HepG2 (cell line): ENCODE results near the gene CDH23. TPM values are rescaled to one million over a fixed set of nuclear protein-coding genes. Genes with fewer than 3 reads are reported as not detected.

ENCODE experiments used
- ATAC-seq: fragments of 200-7000 bp; cut with Tn5 transposase; 3 replicates; pipeline ENCODE4 v1.9.1; 2020; ENCODE audit warnings: mild to moderate bottlenecking, moderate library complexity
- BruUV-seq: library from RNA; stranded (reverse); fragments of 400-500 nt; replicated peaks from 2 replicates; lab custom pipeline; 2021; lab: Mats Ljungman, UMichigan
- CTCF ChIA-PET: fragments of 300-600 bp; formaldehyde crosslinking; extraction: SDS; loops from one replicate; lab custom pipeline; 2021; ENCODE audit warnings: low total read pairs, inconsistent platforms, low intra/inter-chr PET ratio; lab: Yijun Ruan, JAX
- POLR2A ChIA-PET: fragments of 350-600 bp; sonication (Branson Sonifier 250); formaldehyde crosslinking; loops from one replicate; lab custom pipeline; 2020; ENCODE audit warnings: antibody characterized with exemption, inconsistent platforms; lab: Yijun Ruan, JAX
- DNase-seq: peaks from one replicate; pipeline ENCODE4 v3.0.0-alpha.2; 2015; ENCODE audit warnings: low spot score
- FAIRE-seq: peaks from 3 replicates; lab custom pipeline; 2011; peaks lifted over from hg19 to GRCh38; lab: Jason Lieb, UNC
- H2AFZ ChIP-seq: one replicate; pipeline ENCODE4 v1.6.1; 2011; ENCODE audit warnings: low read length, inconsistent platforms
- H3K27ac ChIP-seq: fragments of 300-600 bp; 3 replicates; pipeline ENCODE4 v1.8.0; 2011; ENCODE audit warnings: mixed run types, mild to moderate bottlenecking, mixed read lengths, low read length, inconsistent platforms; ENCODE audit not compliant: insufficient read depth; ENCODE audit errors: extremely low read length
- H3K27me3 ChIP-seq, 2 experiments: fragments of 200-600 bp in 1 of 2; 2 replicates in 1 of 2; 3 replicates in 1 of 2; pipeline versions ENCODE4 v1.6.0 to v1.8.0; 2011; ENCODE audit warnings: low read length in 2 of 2, mild to moderate bottlenecking in 2 of 2, moderate library complexity in 2 of 2, inconsistent platforms in 1 of 2; ENCODE audit not compliant: insufficient read depth in 2 of 2, control insufficient read depth in 1 of 2
- H3K36me3 ChIP-seq, 2 experiments: fragments of 200-600 bp in 1 of 2; replicated peaks in 1 of 2; 2 replicates in 1 of 2; 3 replicates in 1 of 2; pipeline versions ENCODE4 v1.5.1 to v1.8.0; 2011; ENCODE audit warnings: low read length in 2 of 2, inconsistent platforms in 1 of 2; ENCODE audit not compliant: insufficient read depth in 2 of 2, control insufficient read depth in 1 of 2
- H3K4me1 ChIP-seq: 2 replicates; pipeline ENCODE4 v1.5.1; 2012; ENCODE audit warnings: low read length, inconsistent platforms; ENCODE audit not compliant: insufficient read depth
- H3K4me2 ChIP-seq: 2 replicates; pipeline ENCODE4 v1.6.0; 2011; ENCODE audit warnings: low read depth, low read length, inconsistent platforms
- H3K4me3 ChIP-seq, 3 experiments: fragments of 200-600 bp in 1 of 3; sonication (generic), shearing (Covaris generic) in 1 of 3; replicated peaks in 1 of 3; 2 replicates each; pipeline ENCODE4 v1.5.1; 2011 to 2016; ENCODE audit warnings: low read length in 3 of 3, inconsistent platforms in 2 of 3, low read depth in 2 of 3, mild to moderate bottlenecking in 2 of 3, control low read depth in 1 of 3, mixed read lengths in 1 of 3; ENCODE audit not compliant: insufficient read depth in 1 of 3
- H3K79me2 ChIP-seq: one replicate; pipeline ENCODE4 v1.6.1; 2011; ENCODE audit warnings: low read length, inconsistent platforms; ENCODE audit not compliant: insufficient read depth
- H3K9ac ChIP-seq: 2 replicates; pipeline ENCODE4 v1.6.0; 2011; ENCODE audit warnings: mild to moderate bottlenecking, low read depth, low read length, inconsistent platforms; ENCODE audit not compliant: insufficient read depth
- H3K9me3 ChIP-seq: 2 replicates; pipeline ENCODE4 v1.5.1; 2012; ENCODE audit warnings: mild to moderate bottlenecking, low read length
- H4K20me1 ChIP-seq: 2 replicates; pipeline ENCODE4 v1.6.0; 2011; ENCODE audit warnings: inconsistent platforms, mild to moderate bottlenecking, low read length, moderate library complexity; ENCODE audit not compliant: insufficient read depth
- MZF1 ChIP-seq: sonication (generic); formaldehyde crosslinking; IDR thresholded peaks from 2 replicates; pipeline ENCODE4 v1.8.1; 2023; ENCODE audit warnings: mild to moderate bottlenecking, missing genetic modification reagents, borderline replicate concordance
- POLR2AphosphoS2 ChIP-seq: IDR thresholded peaks from 2 replicates; pipeline ENCODE4 v1.6.1; 2011; ENCODE audit warnings: low read depth, low read length, improper control_type of control experiment
- RFXAP ChIP-seq: sonication (generic); formaldehyde crosslinking; IDR thresholded peaks from 2 replicates; pipeline ENCODE4 v1.4.0; 2020; ENCODE audit warnings: missing genetic modification reagents, borderline replicate concordance
- RXRB ChIP-seq: IDR thresholded peaks from 2 replicates; pipeline ENCODE4 v1.6.1; 2016; ENCODE audit warnings: borderline replicate concordance, missing genetic modification reagents, missing compliant biosample characterization
- TARDBP ChIP-seq: sonication (generic); formaldehyde crosslinking; IDR thresholded peaks from 2 replicates; pipeline ENCODE4 v1.8.0; 2022; ENCODE audit warnings: mild to moderate bottlenecking, missing genetic modification reagents
- ZNF30 ChIP-seq: sonication (generic); formaldehyde crosslinking; IDR thresholded peaks from 2 replicates; pipeline ENCODE4 v1.5.0; 2020; ENCODE audit warnings: mild to moderate bottlenecking, missing genetic modification reagents
- ZNF333 ChIP-seq: sonication (generic); formaldehyde crosslinking; IDR thresholded peaks from 2 replicates; pipeline ENCODE4 v1.4.0; 2020; ENCODE audit warnings: mild to moderate bottlenecking, missing genetic modification reagents, borderline replicate concordance
- WGBS: methylation state at CpG from one replicate; pipeline ENCODE4 v1.1.6; 2017; ENCODE audit warnings: low lambda C conversion rate; 5-methylcytosine and 5-hydroxymethylcytosine counted together
- in situ Hi-C: cut with HindIII; loops from 2 replicates; pipeline ENCODE4 v1.10.0; 2017; ENCODE audit warnings: low pct_unique_long_range_greater_than_20kb; ENCODE audit not compliant: extremely low pct_ligation_motif_present
- intact Hi-C: fragments of 100-400 bp; cut with micrococcal nuclease; formaldehyde crosslinking; loops from one replicate; pipeline ENCODE4 v1.10.0; 2022; ENCODE audit not compliant: unreplicated experiment
- polyA plus RNA-seq, 8 experiments: library from polyadenylated mRNA; depleted of rRNA in 3 of 8; stranded (reverse) in 7 of 8; unstranded in 1 of 8; fragments of >200 nt; fragmentation: Illumina TruSeq in 4 of 8; extraction: Trizol in 4 of 8; gene quantifications; 2 replicates each; pipeline versions ENCODE4 v1.2.1 to v1.2.3, GENCODE V29; 2011 to 2016; ENCODE audit warnings: low read depth in 4 of 8, missing spikeins in 1 of 8, mixed read lengths in 1 of 8; ENCODE audit not compliant: insufficient read depth in 1 of 8
- total RNA-seq, 5 experiments: library from RNA; depleted of rRNA; stranded (reverse); fragments of >200 nt; fragmentation: Illumina TruSeq; extraction: Trizol; gene quantifications; 2 replicates each; pipeline ENCODE4 v1.2.3, GENCODE V29; 2016; ENCODE audit warnings: low read depth in 1 of 5
- TF ChIP-seq, protein P1 (sequence below): sonication (generic); formaldehyde crosslinking; IDR thresholded peaks from 2 replicates; pipeline ENCODE4 v1.5.0; 2020; ENCODE audit warnings: missing genetic modification reagents
- TF ChIP-seq, protein P2 (sequence below): sonication (generic); formaldehyde crosslinking; IDR thresholded peaks from 2 replicates; pipeline ENCODE4 v1.8.1; 2023; ENCODE audit warnings: mild to moderate bottlenecking, missing genetic modification reagents
- TF ChIP-seq, protein P3 (sequence below): sonication (generic); formaldehyde crosslinking; IDR thresholded peaks from 2 replicates; pipeline ENCODE4 v1.5.0; 2020; ENCODE audit warnings: missing genetic modification reagents, mild to moderate bottlenecking, borderline replicate concordance

Gene CDH23
- total and polyA plus RNA-seq, 2 of the 13 experiments (the other 11 are each of a cell fraction or from before 2014, with no cell fraction given): 0.13 TPM; not detected in 1

DNA sequence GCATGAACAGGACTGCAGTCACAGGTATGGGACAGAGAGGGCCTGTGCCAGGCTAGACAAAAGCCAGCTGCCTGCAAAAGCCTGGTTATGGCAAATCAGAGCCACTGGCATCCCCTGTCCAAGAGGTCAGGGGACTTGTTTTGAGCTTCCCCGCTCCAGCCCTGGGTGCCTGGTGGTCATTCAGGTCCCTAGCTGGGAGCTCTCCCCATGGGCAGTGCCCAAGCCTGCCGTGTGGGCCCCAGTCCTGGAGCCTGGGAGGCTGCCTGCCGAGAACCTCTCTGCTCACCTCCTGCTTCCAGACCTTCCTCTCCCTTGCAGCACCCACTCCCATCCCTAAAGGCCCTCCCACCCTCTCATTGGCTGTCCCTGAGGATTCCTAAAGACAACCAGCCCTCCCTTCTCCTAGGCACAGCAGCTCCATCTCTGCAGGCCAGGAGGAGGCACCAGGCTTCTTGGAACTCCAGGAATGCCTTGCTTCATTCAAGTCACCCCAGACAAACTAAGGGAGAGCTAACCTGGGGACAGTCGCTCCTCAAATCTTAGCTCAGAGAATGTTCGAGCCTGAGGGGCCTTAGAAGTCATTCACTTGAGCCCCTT is 172.3 kb downstream of the CDH23 start:
- in situ Hi-C loops: loop anchor here (10.0 kb wide), 1 partner anchor 184 kb away; no protein-coding TSS in a partner anchor
- TF ChIP-seq MZF1 (CRISPR knock-in tag) (no peak), ZNF30 (CRISPR knock-in tag) (no peak), ZNF333 (CRISPR knock-in tag) (no peak), RFXAP (CRISPR knock-in tag) (no peak), POLR2AphosphoS2 (no peak), RXRB (CRISPR knock-in tag) (no peak), TARDBP (CRISPR knock-in tag) (no peak)
- TF ChIP-seq, protein P1, sequence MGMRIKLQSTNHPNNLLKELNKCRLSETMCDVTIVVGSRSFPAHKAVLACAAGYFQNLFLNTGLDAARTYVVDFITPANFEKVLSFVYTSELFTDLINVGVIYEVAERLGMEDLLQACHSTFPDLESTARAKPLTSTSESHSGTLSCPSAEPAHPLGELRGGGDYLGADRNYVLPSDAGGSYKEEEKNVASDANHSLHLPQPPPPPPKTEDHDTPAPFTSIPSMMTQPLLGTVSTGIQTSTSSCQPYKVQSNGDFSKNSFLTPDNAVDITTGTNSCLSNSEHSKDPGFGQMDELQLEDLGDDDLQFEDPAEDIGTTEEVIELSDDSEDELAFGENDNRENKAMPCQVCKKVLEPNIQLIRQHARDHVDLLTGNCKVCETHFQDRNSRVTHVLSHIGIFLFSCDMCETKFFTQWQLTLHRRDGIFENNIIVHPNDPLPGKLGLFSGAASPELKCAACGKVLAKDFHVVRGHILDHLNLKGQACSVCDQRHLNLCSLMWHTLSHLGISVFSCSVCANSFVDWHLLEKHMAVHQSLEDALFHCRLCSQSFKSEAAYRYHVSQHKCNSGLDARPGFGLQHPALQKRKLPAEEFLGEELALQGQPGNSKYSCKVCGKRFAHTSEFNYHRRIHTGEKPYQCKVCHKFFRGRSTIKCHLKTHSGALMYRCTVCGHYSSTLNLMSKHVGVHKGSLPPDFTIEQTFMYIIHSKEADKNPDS (CRISPR knock-in tag): no peak
- TF ChIP-seq, protein P2, sequence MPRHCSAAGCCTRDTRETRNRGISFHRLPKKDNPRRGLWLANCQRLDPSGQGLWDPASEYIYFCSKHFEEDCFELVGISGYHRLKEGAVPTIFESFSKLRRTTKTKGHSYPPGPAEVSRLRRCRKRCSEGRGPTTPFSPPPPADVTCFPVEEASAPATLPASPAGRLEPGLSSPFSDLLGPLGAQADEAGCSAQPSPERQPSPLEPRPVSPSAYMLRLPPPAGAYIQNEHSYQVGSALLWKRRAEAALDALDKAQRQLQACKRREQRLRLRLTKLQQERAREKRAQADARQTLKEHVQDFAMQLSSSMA: no peak
- TF ChIP-seq, protein P3, sequence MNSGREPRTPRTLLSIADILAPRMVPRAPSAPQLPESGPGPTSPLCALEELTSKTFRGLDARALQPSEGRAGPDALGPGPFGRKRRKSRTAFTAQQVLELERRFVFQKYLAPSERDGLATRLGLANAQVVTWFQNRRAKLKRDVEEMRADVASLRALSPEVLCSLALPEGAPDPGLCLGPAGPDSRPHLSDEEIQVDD (CRISPR knock-in tag): no peak
- TF ChIP-seq, all 625 proteins: peak for 0
- H4K20me1 ChIP-seq: no peaks in the 10 kb centered on the region
- ATAC-seq: no peak
- no peak overlapping the region for H3K4me2 ChIP-seq
- POLR2A ChIA-PET: no interaction called here
- no peaks in the 10 kb centered on the region for H3K36me3 ChIP-seq
- 20% methylated on average over 2 of the region's 5 CpGs for WGBS
- no peak overlapping the region for H3K27ac ChIP-seq
- no peak for FAIRE-seq
- CTCF ChIA-PET: interaction anchor here (1.3 to 2.2 kb wide), 4 partner anchors 185 to 254 kb away, joined by 4 to 29 read pairs (median 13); partner anchors contain the start of gene SLC29A3
- intact Hi-C loops: loop anchor here (1.0 kb wide), 1 partner anchor 185 kb away; no protein-coding TSS in a partner anchor
- no TSS peak for BruUV-seq
- H3K4me3 ChIP-seq: no peak overlapping the region
- no peaks in the 10 kb centered on the region for H3K4me1 ChIP-seq
- no peaks in the 10 kb centered on the region for H3K79me2 ChIP-seq
- no peak overlapping the region for H2AFZ ChIP-seq
- H3K9me3 ChIP-seq: no peaks in the 10 kb centered on the region
- no peak overlapping the region for H3K9ac ChIP-seq
- no peak for DNase-seq
- peaks cover 3 to 17% of the 10 kb centered on the region in 2 experiments; a peak in 3 of 5 replicates for H3K27me3 ChIP-seq
